Osteoblast (primary cell): ENCODE data around the gene MED12. TPM values are rescaled to one million over a fixed set of nuclear protein-coding genes. Genes with fewer than 3 reads are reported as not detected.

Source experiments
- DNase-seq: peaks from one replicate; pipeline ENCODE4 v3.0.0; 2011; ENCODE audit warnings: low spot score, mixed read lengths; ENCODE audit not compliant: insufficient read length; ENCODE audit errors: missing footprints
- H2AFZ ChIP-seq: 2 replicates; pipeline ENCODE4 v1.6.0; 2011; ENCODE audit warnings: mild to moderate bottlenecking, low read length
- H3K27ac ChIP-seq: 2 replicates; pipeline ENCODE4 v1.5.1; 2011; ENCODE audit warnings: mild to moderate bottlenecking, low read depth, low read length, moderate library complexity
- H3K27me3 ChIP-seq: 2 replicates; pipeline ENCODE4 v1.6.0; 2012; ENCODE audit warnings: mild to moderate bottlenecking, control low read depth, inconsistent platforms, low read length, moderate library complexity; ENCODE audit not compliant: insufficient read depth
- H3K36me3 ChIP-seq: 2 replicates; pipeline ENCODE4 v1.5.1; 2011; ENCODE audit warnings: mild to moderate bottlenecking, low read length, control low read depth, moderate library complexity; ENCODE audit not compliant: insufficient read depth
- H3K4me1 ChIP-seq: 2 replicates; pipeline ENCODE4 v1.5.1; 2011; ENCODE audit warnings: mild to moderate bottlenecking, low read length, control low read depth, moderate library complexity; ENCODE audit not compliant: insufficient read depth
- H3K4me2 ChIP-seq: 2 replicates; pipeline ENCODE4 v1.6.0; 2011; ENCODE audit warnings: mild to moderate bottlenecking, low read length; ENCODE audit not compliant: insufficient read depth
- H3K4me3 ChIP-seq: fragments of 200-600 bp; sonication (generic); 3 replicates; pipeline ENCODE4 v1.5.1; 2012; ENCODE audit warnings: mild to moderate bottlenecking, low read length, inconsistent platforms; ENCODE audit not compliant: insufficient read depth
- H3K79me2 ChIP-seq: 2 replicates; pipeline ENCODE4 v1.6.0; 2012; ENCODE audit warnings: mild to moderate bottlenecking, low read length, control low read depth, inconsistent platforms; ENCODE audit not compliant: insufficient read depth
- H3K9me3 ChIP-seq: 2 replicates; pipeline ENCODE4 v1.5.1; 2011; ENCODE audit warnings: low read depth, low read length, control low read depth
- H4K20me1 ChIP-seq: 2 replicates; pipeline ENCODE4 v1.6.0; 2012; ENCODE audit warnings: mild to moderate bottlenecking, low read length, control low read depth; ENCODE audit not compliant: insufficient read depth
- CTCF ChIP-seq: IDR thresholded peaks from 2 replicates; pipeline ENCODE4 v1.5.1; 2011; ENCODE audit warnings: mild to moderate bottlenecking, low read depth, low read length, moderate library complexity; ENCODE audit errors: extremely low read depth
- total RNA-seq: library from RNA; depleted of rRNA; stranded (reverse); fragments of >200 nt; gene quantifications from 2 replicates; pipeline ENCODE4 v1.2.3, GENCODE V29; 2012

Gene MED12
- total RNA-seq, 1 donor = 24.2 TPM

- Histone ChIP-seq H3K4me3 (no peak overlapping the region), H3K4me2 (no peak overlapping the region), H3K9me3 (no peaks in the 10 kb centered on the region), H3K79me2 (no peaks in the 10 kb centered on the region), H3K27me3 (peaks cover 12% of the 10 kb centered on the region), H2AFZ (no peak overlapping the region), H3K4me1 (peaks cover 4% of the 10 kb centered on the region), H3K36me3 (no peaks in the 10 kb centered on the region), H4K20me1 (no peaks in the 10 kb centered on the region), H3K27ac (no peak overlapping the region)
- DNase-seq = no peak
- peak; percentile 46 for TF ChIP-seq CTCF
Measured at GRCh38 chrX:71098302-71098701, 20.1 kb upstream of the MED12 start.

DNA sequence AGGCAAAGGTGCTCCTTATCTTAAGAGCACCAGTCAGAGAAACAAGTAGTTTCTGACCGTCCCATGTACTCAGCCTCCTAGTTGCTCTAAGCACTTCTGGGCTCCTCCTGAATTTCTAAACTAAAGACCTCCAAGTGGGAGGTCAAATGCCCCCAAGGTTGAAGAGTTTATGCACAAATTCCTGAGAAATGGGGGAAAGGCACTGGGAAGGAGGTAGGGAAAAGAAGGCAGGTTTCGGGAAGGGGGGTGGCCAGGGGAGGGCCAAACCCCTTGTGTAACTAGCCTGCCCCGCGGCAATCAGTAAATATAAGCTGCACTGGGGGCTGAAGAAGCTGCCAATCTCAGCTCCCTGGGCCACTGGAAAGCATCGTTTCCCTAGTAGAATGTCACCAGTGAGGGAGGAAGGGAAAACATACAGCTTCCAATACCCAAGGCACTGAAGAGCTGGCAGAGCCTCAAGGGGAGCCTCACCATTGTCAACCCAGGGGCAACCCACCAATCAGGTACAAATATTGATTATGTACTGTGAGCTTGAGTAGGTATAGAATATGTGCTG, 19.4 kb upstream of the MED12 start:
- Histone ChIP-seq H2AFZ (no peak overlapping the region), H3K4me1 (peaks cover 4% of the 10 kb centered on the region), H3K79me2 (no peaks in the 10 kb centered on the region), H3K9me3 (no peaks in the 10 kb centered on the region), H3K36me3 (no peaks in the 10 kb centered on the region), H3K4me2 (no peak overlapping the region), H3K27ac (no peak overlapping the region), H3K27me3 (peaks cover 12% of the 10 kb centered on the region), H4K20me1 (no peaks in the 10 kb centered on the region), H3K4me3 (no peak overlapping the region)
- TF ChIP-seq CTCF = no peak
- no peak for DNase-seq

- no peak overlapping the region for H3K4me2 ChIP-seq
- H3K79me2 ChIP-seq = no peaks in the 10 kb centered on the region
- H3K27ac ChIP-seq = no peak overlapping the region
- H3K9me3 ChIP-seq = no peaks in the 10 kb centered on the region
- no peaks in the 10 kb centered on the region for H4K20me1 ChIP-seq
- H2AFZ ChIP-seq = no peak overlapping the region
- DNase-seq = no peak
- no peaks in the 10 kb centered on the region for H3K36me3 ChIP-seq
- H3K4me1 ChIP-seq = peaks cover 4% of the 10 kb centered on the region
- peaks cover 12% of the 10 kb centered on the region for H3K27me3 ChIP-seq
- H3K4me3 ChIP-seq = no peak overlapping the region
- no peak for TF ChIP-seq CTCF
Measured at GRCh38 chrX:71099736-71100135, 18.7 kb upstream of the MED12 start.

GRCh38 chrX:71100581-71101505, 17.6 kb upstream of the MED12 start:
- H3K27me3 ChIP-seq = peaks cover 12% of the 10 kb centered on the region
- H3K4me1 ChIP-seq = no peaks in the 10 kb centered on the region
- H2AFZ ChIP-seq = no peak overlapping the region
- H4K20me1 ChIP-seq = no peaks in the 10 kb centered on the region
- no peak overlapping the region for H3K27ac ChIP-seq
- H3K9me3 ChIP-seq = no peaks in the 10 kb centered on the region
- no peak for TF ChIP-seq CTCF
- no peaks in the 10 kb centered on the region for H3K79me2 ChIP-seq
- H3K4me2 ChIP-seq = no peak overlapping the region
- no peaks in the 10 kb centered on the region for H3K36me3 ChIP-seq
- no peak for DNase-seq
- no peak overlapping the region for H3K4me3 ChIP-seq
